ENCODE data around the gene ECE1.
A peak's percentile ranks its signal among the peaks of the same experiment; 100 is the strongest.

Gene ECE1

DNA sequence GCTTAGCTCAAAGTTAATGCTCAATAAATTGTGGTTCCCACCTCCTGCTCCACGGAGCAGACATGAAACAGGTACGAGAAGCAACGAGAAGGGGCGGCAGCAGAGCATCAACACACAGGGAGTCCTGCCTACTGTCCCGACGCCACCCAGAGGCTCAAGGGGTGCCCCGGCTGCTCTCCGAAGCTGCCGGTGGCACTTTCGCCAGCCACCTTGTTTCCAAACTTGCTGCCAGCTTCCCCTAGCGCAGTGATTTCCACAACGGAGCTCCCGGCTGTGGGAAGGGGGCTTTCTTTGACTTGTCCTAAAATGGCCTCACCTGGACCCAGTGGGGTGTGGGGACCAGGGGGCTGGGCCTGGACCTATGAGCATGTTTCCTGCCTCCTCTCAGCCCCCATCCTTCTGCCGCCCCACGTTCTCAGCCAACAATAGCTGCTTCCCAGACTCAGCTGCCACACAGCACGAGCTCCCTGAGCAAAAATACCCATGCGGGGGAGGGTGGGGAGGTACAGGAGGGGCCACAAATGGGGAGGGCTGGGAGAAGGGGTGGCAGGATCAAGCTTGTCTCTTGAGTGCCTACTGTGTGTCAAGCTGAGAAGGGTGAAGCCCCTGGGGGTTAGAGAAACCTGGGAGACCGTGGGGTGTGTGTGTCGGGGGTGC lies 35.6 kb upstream of the ECE1 start:
- DNase-seq (ENCODE audit: low read depth) = no peak

DNA sequence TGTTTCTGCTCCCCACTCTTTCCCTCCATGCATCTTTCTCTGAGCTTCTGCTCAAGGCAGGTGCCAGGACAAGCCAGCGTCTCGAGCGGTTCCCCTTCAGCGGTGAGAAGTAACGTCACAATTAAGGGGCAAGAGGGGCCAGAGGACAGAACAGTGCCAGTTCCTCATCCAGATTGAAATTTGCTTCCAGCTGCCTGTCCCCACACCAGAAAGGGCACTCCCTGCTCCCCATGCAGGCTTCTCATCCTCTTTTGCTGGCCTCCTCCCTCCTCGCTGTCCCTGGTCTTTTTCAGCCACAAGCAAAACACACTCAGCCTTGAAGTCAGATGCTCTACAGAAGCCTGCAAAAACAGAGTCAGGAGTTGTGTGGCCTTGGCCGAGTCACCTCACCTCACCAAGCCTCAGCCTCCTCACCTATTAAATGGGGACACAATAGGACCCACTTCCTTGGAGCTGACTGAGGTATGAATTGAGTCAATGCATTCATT lies 35.0 kb upstream of the ECE1 start:
- DNase-seq (ENCODE audit: low read depth) = no peak

- peak; percentile 91 for DNase-seq (ENCODE audit: low read depth)
Observed at GRCh38 chr1:21324368-21325141, 34.3 kb upstream of the ECE1 start.

GRCh38 chr1:21323091-21323490 lies 32.8 kb upstream of the ECE1 start:
- no peak for DNase-seq (ENCODE audit: low read depth)

DNA sequence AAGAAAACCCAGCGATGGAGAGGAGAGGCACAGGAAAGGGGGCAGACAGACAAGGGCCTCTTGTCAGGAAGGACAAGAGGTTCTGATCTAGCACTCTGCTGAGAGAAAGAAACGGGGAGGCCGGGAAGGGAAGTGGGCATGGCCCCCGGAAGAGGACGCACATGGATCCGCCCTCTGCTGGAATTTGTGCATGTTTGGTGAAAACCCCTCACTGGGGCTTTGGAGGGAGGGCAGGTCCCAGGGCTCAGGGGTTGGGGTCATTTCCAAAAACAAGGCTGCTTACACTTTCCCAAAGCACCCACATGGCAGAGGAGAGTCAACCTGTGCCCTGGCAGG lies 32.4 kb upstream of the ECE1 start:
- DNase-seq (ENCODE audit: low read depth) = no peak

DNA sequence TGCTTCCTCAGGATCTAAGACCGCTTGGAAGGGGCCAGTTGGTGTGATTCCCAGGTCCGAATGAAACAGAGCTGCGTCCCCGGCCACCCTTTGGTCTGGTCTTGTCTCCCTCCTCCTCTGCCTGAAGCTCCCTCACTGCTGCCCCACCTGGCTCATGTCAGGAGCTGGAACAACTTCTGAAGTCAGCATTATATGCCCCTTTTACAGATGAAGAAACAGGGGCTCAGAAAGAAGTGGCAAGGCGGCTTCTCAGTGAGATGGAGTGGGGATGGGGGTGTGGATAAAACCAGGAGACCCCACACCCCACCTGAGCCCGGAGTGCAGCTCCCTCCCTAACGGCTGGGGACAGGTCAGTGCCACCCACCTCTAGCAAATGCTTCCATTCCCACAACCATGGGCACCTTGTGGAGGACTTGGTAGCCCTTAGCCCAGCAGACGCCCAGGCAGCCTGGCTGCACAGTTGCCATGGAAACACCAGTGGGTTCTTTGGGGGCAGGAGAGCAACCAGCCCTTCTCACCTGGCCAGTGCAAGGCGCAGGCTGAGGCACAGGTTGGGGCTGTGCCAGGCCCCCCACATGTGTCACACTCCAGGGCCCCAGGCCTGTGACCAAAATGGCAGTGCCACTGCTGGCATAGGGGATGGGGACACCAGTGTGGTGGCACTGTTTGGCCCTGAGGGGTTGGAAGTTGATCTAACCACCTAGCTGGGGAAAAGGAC lies 31.9 kb upstream of the ECE1 start:
- DNase-seq (ENCODE audit: low read depth) = no peak

DNA sequence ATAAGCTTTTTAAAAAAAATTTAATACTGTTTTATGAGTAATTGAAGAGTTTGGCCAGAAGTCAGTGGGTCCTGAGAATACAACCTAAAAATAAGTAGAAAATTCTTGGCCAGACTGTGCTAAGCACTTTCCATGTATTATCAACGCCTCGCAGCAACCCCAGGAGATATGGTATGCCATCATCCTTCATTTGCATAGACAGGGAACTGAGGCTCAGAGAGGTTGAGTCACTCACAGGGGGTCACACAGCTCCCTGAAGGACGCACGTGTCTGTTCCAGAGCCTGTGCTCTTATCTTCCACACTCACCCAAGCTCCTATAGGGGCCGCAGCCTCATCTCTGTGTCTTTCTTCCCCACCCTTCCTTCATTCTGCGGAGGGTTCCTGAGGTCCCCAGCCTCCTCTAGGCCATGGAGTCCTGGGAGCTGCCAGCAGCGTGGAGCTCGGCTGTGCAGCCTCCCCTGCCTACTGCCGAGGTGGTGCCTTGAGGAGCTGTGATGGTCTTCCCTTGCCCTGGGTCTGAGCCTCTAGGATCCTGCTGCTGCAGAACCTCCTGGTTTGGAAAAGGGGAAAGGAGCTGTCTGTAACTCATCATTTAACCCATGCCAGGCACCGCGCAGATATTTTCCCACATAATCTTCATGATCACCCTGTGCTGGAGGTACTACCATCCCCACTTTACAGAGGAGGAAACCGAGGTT lies 30.3 kb upstream of the ECE1 start:
- no peak for DNase-seq (ENCODE audit: low read depth)

GRCh38 chr1:21319447-21320407 lies 29.5 kb upstream of the ECE1 start:
- DNase-seq (ENCODE audit: low read depth) = no peak

- peak; percentile 65 for DNase-seq (ENCODE audit: low read depth)
Observed at GRCh38 chr1:21318714-21319159, 28.5 kb upstream of the ECE1 start.

DNA sequence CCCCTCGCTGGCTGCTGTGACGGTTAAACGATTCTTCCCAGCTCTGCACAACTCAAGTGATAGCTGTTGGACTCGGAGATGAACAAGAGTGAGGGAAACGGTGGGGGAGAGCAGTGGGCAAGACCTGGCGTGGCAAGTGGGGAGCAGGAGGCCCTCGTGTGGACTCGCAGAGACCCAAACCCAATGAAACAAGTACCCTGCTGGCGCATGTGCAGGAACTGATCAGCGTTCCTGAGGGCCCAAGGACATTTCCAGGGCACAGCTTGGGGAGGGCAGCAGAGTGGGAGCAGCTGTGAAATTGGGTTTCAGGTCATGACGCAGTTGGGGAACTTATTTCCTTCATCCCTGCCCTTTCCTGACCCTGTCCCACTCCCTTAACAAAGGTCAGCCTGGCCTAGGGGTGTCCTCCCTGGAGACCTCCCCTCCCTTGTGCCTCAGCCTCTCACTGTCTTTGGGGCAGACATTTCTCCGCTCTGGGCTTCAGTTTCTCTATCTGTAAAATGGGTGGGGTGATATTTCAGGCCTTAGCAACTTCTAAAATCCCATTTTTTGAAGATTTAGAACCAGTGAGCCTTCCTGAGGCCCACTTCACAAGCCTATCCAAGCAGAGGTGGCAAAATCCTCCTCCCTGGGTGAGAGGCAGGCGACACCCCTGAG lies 27.9 kb upstream of the ECE1 start:
- DNase-seq (ENCODE audit: low read depth) = no peak

- DNase-seq (ENCODE audit: low read depth) = no peak
Observed at GRCh38 chr1:21317690-21318043, 27.4 kb upstream of the ECE1 start.

DNA sequence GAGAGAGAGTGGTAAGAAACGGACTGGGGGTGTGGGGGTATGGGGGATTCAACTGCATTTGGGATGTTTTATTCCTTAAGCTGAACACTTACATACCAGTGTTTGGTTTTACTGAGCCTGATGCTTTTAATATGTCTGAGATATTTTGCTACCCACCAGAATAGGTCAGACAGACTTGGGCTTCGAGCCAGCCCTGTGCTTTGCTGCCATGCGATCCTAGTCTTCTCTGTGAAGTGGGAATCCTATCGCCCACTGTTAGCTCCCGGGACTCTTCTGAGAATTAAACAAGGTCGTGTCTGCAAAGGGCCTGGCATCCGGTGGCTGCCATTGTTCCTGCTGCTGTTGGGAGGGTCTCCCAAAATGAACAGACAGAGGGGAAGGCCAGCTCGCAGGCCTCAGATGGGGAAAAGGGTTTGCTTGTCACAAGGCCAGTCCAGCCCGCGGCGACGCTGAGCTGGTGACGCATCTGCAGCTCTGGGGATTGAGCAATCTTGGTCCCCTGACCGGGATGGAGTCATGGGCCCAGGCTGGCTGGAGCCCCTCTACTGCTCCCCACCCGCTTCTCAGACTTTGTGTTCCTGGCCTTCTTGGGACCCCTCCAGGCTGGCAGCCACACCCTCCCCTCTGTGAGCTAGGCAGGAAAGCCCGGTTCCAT lies 26.9 kb upstream of the ECE1 start:
- peak; percentile 65 for DNase-seq (ENCODE audit: low read depth)

DNA sequence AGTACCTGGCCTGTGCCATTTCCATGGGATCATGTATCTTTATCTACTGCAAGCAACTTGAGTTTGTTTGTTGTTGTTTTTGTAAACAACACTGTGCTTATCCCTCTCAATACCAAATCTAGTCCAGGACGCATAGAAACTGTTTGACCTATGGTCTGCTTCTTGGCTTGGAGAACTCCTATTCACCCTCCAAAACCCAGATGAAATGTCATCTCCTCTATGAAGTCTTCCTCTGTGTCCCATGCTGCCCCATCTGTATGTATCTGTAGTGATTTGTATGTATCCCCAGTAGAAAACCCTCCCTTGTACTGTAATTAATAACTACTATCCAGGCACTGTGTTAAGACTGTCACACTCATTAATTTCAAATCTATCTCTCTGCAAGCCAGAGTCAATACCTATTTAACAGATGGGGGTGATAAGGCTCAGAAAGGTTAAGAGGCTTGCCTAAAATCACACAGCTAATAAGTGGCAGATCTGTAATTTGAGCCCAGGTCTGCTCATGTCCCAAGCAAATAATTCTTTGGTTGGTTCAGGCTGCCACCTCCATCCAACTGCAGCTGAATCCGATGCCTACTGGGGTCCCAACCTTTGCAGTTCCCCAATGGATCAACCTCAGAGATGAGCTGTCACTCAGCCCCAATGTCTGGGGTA lies 24.6 kb upstream of the ECE1 start:
- DNase-seq (ENCODE audit: low read depth) = no peak

DNA sequence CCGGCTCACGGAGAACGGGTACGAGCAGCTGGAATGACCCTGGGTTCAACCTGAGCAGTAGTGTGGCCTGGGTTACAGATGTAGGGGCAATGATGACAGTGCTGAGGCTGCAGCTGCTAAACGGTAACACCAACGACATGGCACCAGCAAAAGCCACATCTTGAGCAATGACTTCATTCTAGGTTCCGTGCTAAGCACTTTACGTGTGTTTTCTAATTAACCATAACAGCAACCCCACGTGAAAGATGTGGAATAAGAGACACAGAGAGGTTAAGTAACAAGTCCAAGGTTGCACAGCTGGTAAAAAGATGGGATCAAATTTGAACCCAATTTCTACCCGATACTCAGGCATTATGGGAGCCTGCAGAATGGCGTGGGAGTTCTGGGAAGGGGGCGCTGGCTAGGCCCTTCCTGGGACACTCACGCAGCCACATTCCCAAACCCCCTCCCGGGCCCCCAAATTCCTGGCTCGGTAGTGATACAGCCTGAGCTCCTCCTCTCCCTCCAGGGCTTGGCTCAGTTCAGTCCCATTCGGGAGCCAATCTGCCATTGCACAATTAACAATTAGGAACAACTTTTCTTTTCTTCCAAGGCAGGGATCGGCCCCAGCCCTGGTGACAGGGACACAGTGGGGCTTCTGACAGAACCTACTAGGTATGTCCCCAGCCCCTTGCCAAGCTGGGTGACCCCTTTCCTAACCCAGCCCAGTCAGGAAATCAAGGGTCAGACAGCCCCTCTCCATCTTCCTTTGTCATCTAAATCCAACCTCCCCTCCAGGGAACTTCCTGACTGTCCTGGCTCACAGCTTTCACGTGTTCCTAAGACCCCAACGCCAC lies 23.8 kb upstream of the ECE1 start:
- DNase-seq (ENCODE audit: low read depth) = no peak

DNA sequence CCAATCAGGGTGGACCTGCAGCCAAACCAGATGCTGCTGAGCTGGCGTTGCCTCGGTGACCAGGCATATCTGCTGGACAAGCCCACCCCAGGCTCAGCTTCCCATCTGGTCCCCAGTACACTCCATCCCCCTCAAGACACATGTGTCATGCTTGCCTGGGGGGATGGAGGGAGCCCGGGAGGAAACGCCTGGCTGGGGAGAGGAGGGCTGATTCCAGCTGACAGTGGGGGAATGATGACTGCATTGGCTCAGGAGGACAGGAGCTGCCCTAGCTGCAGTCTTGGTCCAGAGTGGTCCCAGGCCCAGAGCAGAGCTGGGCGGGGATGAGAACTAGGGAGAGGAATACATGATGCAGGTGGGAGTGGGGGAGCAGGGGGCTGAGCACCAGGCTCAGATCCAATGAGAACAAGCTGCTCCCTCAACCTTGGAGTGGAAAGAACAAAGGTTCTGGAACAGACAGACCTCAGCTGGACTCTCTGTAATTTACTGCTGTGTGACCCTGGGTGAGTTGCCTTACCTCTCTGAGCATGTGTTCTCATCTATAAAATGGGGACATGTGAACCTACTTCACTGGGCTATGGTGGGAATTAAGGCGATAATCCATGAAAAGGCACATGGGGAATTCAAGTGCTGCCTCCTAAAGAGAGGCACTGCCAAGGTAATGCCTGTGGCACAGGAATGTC lies 23.1 kb upstream of the ECE1 start:
- DNase-seq (ENCODE audit: low read depth) = no peak

- DNase-seq (ENCODE audit: low read depth) = no peak
Observed at GRCh38 chr1:21312407-21312992, 22.2 kb upstream of the ECE1 start.

- DNase-seq (ENCODE audit: low read depth) = no peak
Observed at GRCh38 chr1:21311016-21311415, 20.8 kb upstream of the ECE1 start.
